Kidney epithelial cell (primary cell): ENCODE results near the gene AIG1. TPM values are rescaled to one million over a fixed set of nuclear protein-coding genes. Genes with fewer than 3 reads are reported as not detected.

Source experiments
- DNase-seq: peaks from one replicate; pipeline ENCODE4 v3.0.0-alpha.2; 2010; ENCODE audit warnings: low read depth
- H3K27me3 ChIP-seq: 2 replicates; pipeline ENCODE4 v1.6.0; 2011; ENCODE audit warnings: low read length; ENCODE audit not compliant: control insufficient read depth, insufficient read depth
- H3K36me3 ChIP-seq: 2 replicates; pipeline ENCODE4 v1.5.1; 2011; ENCODE audit warnings: low read length; ENCODE audit not compliant: control insufficient read depth, insufficient read depth
- H3K4me3 ChIP-seq: 2 replicates; pipeline ENCODE4 v1.5.1; 2011; ENCODE audit warnings: low read depth, mild to moderate bottlenecking, control low read depth, low read length
- CTCF ChIP-seq: IDR thresholded peaks from 2 replicates; pipeline ENCODE4 v1.5.1; 2011; ENCODE audit warnings: mild to moderate bottlenecking, moderate library complexity, low read length, control low read depth, inconsistent platforms; ENCODE audit not compliant: insufficient read depth, poor library complexity, severe bottlenecking
- total RNA-seq: library from RNA; depleted of rRNA; stranded (reverse); fragments of >200 nt; gene quantifications from 2 replicates; pipeline ENCODE4 v1.2.3, GENCODE V29; 2015

The AIG1 gene
- total RNA-seq, 1 donor from 2014 or later = 62.5 TPM

- DNase-seq = no peak
- TF ChIP-seq CTCF = no peak
Observed at GRCh38 chr6:143268439-143268838, 207.8 kb downstream of the AIG1 start.

GRCh38 chr6:143270026-143270425, 209.3 kb downstream of the AIG1 start:
- DNase-seq = no peak
- H3K36me3 ChIP-seq = no peaks in the 10 kb centered on the region
- no peaks in the 10 kb centered on the region for H3K27me3 ChIP-seq
- TF ChIP-seq CTCF = no peak
- no peak overlapping the region for H3K4me3 ChIP-seq

More at GRCh38 chr6:143268439-143268838, 207.8 kb downstream of the AIG1 start:
- no peaks in the 10 kb centered on the region for H3K36me3 ChIP-seq
- no peaks in the 10 kb centered on the region for H3K27me3 ChIP-seq
- H3K4me3 ChIP-seq = no peak overlapping the region

GRCh38 chr6:143271024-143271423, 210.3 kb downstream of the AIG1 start:
- H3K27me3 ChIP-seq = no peaks in the 10 kb centered on the region
- DNase-seq = peak; percentile 51
- H3K36me3 ChIP-seq = no peaks in the 10 kb centered on the region
- TF ChIP-seq CTCF = no peak
- no peak overlapping the region for H3K4me3 ChIP-seq

- no peak overlapping the region for H3K4me3 ChIP-seq
- no peaks in the 10 kb centered on the region for H3K36me3 ChIP-seq
- no peak for DNase-seq
- TF ChIP-seq CTCF = no peak
- no peaks in the 10 kb centered on the region for H3K27me3 ChIP-seq
Observed at GRCh38 chr6:143276436-143276835, 215.7 kb downstream of the AIG1 start.

GRCh38 chr6:143279385-143279784, 218.7 kb downstream of the AIG1 start:
- Histone ChIP-seq H3K4me3 (no peak overlapping the region), H3K36me3 (no peaks in the 10 kb centered on the region), H3K27me3 (no peaks in the 10 kb centered on the region)
- no peak for DNase-seq
- peak; percentile 28 for TF ChIP-seq CTCF

- DNase-seq = no peak
- H3K4me3 ChIP-seq = no peak overlapping the region
- no peaks in the 10 kb centered on the region for H3K27me3 ChIP-seq
- no peaks in the 10 kb centered on the region for H3K36me3 ChIP-seq
- TF ChIP-seq CTCF = no peak
Observed at GRCh38 chr6:143283887-143284645, 223.4 kb downstream of the AIG1 start.
